Mesothelial cell of epicardium (in vitro differentiated cells): ENCODE measurements around the gene VPS45. TPM values are rescaled to one million over a fixed set of nuclear protein-coding genes. Genes with fewer than 3 reads are reported as not detected.

ENCODE experiments used
- DNase-seq, 2 experiments: peaks; one replicate each; pipeline ENCODE4 v3.0.0; 2021; ENCODE audit warnings: low spot score in 2 of 2; ENCODE audit not compliant: unreplicated experiment in 2 of 2
- H3K27ac Mint-ChIP-seq: 2 replicates; pipeline ENCODE4 v1.8.0; 2021; ENCODE audit warnings: mixed read lengths
- H3K27me3 Mint-ChIP-seq: 2 replicates; pipeline ENCODE4 v1.8.0; 2021; ENCODE audit warnings: low read depth, mixed read lengths
- H3K36me3 Mint-ChIP-seq: 2 replicates; pipeline ENCODE4 v1.8.0; 2021; ENCODE audit warnings: mixed read lengths
- H3K4me1 Mint-ChIP-seq: 2 replicates; pipeline ENCODE4 v1.8.0; 2021; ENCODE audit warnings: mixed read lengths
- H3K4me3 Mint-ChIP-seq: 2 replicates; pipeline ENCODE4 v1.8.0; 2021; ENCODE audit warnings: mild to moderate bottlenecking, moderate library complexity, mixed read lengths
- H3K9me3 Mint-ChIP-seq: 2 replicates; pipeline ENCODE4 v1.8.0; 2021; ENCODE audit warnings: mixed read lengths
- total RNA-seq: library from RNA; stranded (reverse); gene quantifications from 3 replicates; pipeline ENCODE4 v1.2.1, GENCODE V29; 2021
- TF ChIP-seq, protein P1 (sequence below): fragments of 200-600 bp; sonication (generic); IDR thresholded peaks from one replicate; pipeline ENCODE4 v1.5.0; 2021; ENCODE audit warnings: antibody characterized with exemption; ENCODE audit not compliant: unreplicated experiment

The VPS45 gene
- total RNA-seq, 1 donor from 2014 or later, result 56.5 TPM

DNA sequence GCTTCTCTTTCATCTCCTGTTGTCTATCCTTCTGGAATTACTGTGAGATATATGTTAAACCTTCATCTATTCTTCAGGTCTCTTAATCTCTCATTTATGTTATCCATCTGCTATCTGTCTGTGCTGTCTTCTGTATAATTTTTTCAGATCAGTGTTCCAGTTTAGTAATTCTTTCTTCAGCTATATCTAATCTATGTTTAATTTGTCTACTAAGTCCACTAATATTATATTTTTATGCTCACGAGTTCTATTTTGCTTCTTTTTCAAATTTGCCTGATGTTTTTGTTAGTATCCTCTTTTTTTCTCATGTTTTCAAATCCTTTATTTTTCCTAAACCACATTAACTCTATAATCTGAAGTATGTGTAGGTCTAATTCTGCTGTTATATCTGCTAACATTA lies 47.5 kb downstream of the VPS45 start:
- no peaks in the 10 kb centered on the region for H3K4me1 Mint-ChIP-seq
- peaks cover 14% of the 10 kb centered on the region for H3K9me3 Mint-ChIP-seq
- H3K36me3 Mint-ChIP-seq, result peaks cover 47% of the 10 kb centered on the region
- no peak for DNase-seq
- no peaks in the 10 kb centered on the region for H3K27me3 Mint-ChIP-seq
- H3K27ac Mint-ChIP-seq, result no peak overlapping the region
- TF ChIP-seq, protein P1, sequence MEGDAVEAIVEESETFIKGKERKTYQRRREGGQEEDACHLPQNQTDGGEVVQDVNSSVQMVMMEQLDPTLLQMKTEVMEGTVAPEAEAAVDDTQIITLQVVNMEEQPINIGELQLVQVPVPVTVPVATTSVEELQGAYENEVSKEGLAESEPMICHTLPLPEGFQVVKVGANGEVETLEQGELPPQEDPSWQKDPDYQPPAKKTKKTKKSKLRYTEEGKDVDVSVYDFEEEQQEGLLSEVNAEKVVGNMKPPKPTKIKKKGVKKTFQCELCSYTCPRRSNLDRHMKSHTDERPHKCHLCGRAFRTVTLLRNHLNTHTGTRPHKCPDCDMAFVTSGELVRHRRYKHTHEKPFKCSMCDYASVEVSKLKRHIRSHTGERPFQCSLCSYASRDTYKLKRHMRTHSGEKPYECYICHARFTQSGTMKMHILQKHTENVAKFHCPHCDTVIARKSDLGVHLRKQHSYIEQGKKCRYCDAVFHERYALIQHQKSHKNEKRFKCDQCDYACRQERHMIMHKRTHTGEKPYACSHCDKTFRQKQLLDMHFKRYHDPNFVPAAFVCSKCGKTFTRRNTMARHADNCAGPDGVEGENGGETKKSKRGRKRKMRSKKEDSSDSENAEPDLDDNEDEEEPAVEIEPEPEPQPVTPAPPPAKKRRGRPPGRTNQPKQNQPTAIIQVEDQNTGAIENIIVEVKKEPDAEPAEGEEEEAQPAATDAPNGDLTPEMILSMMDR, result no peak
- no peak overlapping the region for H3K4me3 Mint-ChIP-seq

DNA sequence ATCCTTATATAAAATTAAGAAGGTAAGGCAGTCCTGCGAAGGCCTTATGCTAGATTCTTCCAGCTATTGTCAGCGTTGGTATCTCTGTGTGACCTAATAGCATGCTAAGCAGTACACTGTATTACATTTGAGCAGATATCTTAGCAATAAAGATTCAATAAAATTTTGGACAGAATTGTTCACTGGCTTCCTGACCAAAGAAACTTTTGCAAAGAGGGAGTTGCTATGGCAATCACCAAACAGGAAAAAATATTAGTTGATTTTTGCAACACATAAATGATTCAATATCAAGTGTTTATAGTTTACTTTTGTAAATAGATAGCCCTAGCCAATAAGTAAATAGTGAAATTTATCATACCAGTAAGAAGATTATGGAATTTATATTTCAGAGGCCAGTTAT lies 51.1 kb downstream of the VPS45 start:
- DNase-seq, result no peak
- Mint-ChIP-seq H3K36me3 (peaks cover 34% of the 10 kb centered on the region), H3K4me1 (no peaks in the 10 kb centered on the region), H3K4me3 (no peak overlapping the region), H3K27ac (no peak overlapping the region), H3K27me3 (no peaks in the 10 kb centered on the region), H3K9me3 (peaks cover 18% of the 10 kb centered on the region)
- TF ChIP-seq, protein P1, result no peak

DNA sequence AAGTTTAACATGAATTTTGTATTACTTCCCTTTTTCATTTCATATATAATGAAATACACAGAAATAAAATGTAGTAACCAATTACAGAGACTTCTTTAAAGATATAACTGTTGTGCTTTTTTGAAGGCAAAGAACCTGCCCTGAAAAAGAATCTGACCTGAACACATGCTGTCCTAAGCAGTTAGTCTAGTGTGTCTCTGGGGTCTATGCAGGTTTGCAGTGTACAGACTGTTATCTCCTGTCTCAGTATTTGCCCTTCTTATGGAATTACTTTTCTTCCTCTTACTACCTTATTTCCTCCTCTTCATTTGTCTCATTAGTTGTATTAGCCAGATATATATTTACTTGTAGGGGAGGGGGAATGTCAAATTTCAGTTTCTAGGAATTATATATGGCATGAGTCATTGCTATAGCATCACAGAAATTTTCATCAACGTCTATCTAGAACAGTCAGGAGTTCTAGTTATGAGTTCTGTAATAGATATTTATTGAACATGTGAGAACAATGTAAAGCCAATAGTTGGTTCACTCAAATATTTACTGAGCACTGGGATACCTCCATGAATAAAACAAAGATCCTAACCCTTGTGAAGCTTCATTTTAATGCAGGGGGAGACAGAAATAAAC lies 53.8 kb downstream of the VPS45 start:
- no peaks in the 10 kb centered on the region for H3K4me1 Mint-ChIP-seq
- no peaks in the 10 kb centered on the region for H3K27me3 Mint-ChIP-seq
- TF ChIP-seq, protein P1, result no peak
- H3K9me3 Mint-ChIP-seq, result peaks cover 4% of the 10 kb centered on the region
- DNase-seq, result no peak
- H3K27ac Mint-ChIP-seq, result peak overlapping the region; percentile 35
- no peak overlapping the region for H3K4me3 Mint-ChIP-seq
- peaks cover 19% of the 10 kb centered on the region for H3K36me3 Mint-ChIP-seq

DNA sequence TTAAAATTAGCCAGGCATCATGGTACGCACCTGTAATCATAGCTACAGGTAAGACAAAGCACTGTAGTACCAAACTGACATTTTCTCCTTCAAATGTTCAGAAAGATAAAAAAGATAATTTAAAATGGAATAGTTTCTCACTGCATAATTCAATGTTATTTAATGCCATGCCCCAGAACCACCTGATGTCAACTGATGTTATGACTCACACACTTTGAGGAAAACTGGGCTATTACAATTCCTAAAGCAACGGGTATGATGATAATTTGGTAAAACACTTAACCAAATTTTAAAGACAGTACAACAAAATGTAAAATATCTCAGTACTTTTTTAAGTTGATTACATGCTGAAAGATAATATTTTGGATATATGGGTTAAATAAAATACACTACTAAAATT lies 59.2 kb downstream of the VPS45 start:
- Mint-ChIP-seq H3K9me3 (peaks cover 4% of the 10 kb centered on the region), H3K27me3 (no peaks in the 10 kb centered on the region), H3K36me3 (peaks cover 14% of the 10 kb centered on the region), H3K4me3 (no peak overlapping the region), H3K4me1 (no peaks in the 10 kb centered on the region), H3K27ac (no peak overlapping the region)
- TF ChIP-seq, protein P1, result no peak
- no peak for DNase-seq

DNA sequence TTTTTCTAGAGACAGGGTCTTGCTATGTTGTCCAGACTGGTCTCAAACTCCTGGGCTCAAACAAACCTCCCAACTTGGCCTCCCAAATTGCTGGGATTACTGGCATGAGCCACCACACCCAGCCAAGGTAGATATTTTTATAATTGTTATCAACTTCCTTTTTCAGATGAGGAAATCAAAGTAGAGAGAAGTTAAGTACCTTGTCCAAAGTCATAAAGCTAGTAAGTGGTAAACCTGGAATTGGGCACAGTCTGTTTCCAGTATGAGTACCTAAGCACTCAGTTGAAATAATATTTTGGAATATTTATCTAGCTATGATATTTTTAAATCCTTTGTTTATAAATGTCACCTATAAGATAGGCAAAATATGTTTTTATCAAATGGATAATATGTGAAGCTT lies 59.9 kb downstream of the VPS45 start:
- H3K4me3 Mint-ChIP-seq, result no peak overlapping the region
- H3K4me1 Mint-ChIP-seq, result no peaks in the 10 kb centered on the region
- H3K36me3 Mint-ChIP-seq, result peaks cover 10% of the 10 kb centered on the region
- no peak overlapping the region for H3K27ac Mint-ChIP-seq
- TF ChIP-seq, protein P1, result no peak
- DNase-seq, result no peak
- no peaks in the 10 kb centered on the region for H3K27me3 Mint-ChIP-seq
- peaks cover 4% of the 10 kb centered on the region for H3K9me3 Mint-ChIP-seq

DNA sequence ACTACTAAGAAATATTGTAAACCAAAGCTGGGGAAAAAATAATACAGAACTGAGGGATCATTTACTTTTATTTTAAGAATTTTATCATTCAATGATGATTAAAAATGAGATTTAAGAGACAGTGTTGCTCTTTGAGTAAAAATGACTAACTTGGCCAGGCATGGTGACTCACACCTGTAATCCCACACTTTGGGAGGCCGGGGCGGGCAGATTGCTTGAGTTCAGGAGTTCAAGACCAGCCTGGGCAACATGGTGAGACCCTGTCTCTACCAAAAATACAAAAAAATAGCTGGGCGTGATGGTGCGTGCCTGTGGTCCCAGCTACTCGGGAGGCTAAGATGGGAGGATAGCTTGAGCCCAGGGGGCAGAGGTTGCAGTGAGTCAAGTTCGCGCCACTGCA lies 60.3 kb downstream of the VPS45 start:
- no peaks in the 10 kb centered on the region for H3K27me3 Mint-ChIP-seq
- H3K36me3 Mint-ChIP-seq, result peaks cover 9% of the 10 kb centered on the region
- TF ChIP-seq, protein P1, result no peak
- no peak overlapping the region for H3K4me3 Mint-ChIP-seq
- peaks cover 3% of the 10 kb centered on the region for H3K9me3 Mint-ChIP-seq
- H3K4me1 Mint-ChIP-seq, result no peaks in the 10 kb centered on the region
- DNase-seq, result no peak
- no peak overlapping the region for H3K27ac Mint-ChIP-seq
